HepG2 (cell line): ENCODE measurements around the gene ANKRD31. TPM values are rescaled to one million over a fixed set of nuclear protein-coding genes. Genes with fewer than 3 reads are reported as not detected.

Experiments
- ATAC-seq: fragments of 200-7000 bp; cut with Tn5 transposase; 3 replicates; pipeline ENCODE4 v1.9.1; 2020; ENCODE audit warnings: mild to moderate bottlenecking, moderate library complexity
- BruUV-seq: library from RNA; stranded (reverse); fragments of 400-500 nt; replicated peaks from 2 replicates; lab custom pipeline; 2021; lab: Mats Ljungman, UMichigan
- CTCF ChIA-PET: fragments of 300-600 bp; formaldehyde crosslinking; extraction: SDS; loops from one replicate; lab custom pipeline; 2021; ENCODE audit warnings: low total read pairs, inconsistent platforms, low intra/inter-chr PET ratio; lab: Yijun Ruan, JAX
- POLR2A ChIA-PET: fragments of 350-600 bp; sonication (Branson Sonifier 250); formaldehyde crosslinking; loops from one replicate; lab custom pipeline; 2020; ENCODE audit warnings: antibody characterized with exemption, inconsistent platforms; lab: Yijun Ruan, JAX
- DNase-seq: peaks from one replicate; pipeline ENCODE4 v3.0.0-alpha.2; 2015; ENCODE audit warnings: low spot score
- FAIRE-seq: peaks from 3 replicates; lab custom pipeline; 2011; peaks lifted over from hg19 to GRCh38; lab: Jason Lieb, UNC
- H2AFZ ChIP-seq: one replicate; pipeline ENCODE4 v1.6.1; 2011; ENCODE audit warnings: low read length, inconsistent platforms
- H3K27ac ChIP-seq: fragments of 300-600 bp; 3 replicates; pipeline ENCODE4 v1.8.0; 2011; ENCODE audit warnings: mixed run types, mild to moderate bottlenecking, mixed read lengths, low read length, inconsistent platforms; ENCODE audit not compliant: insufficient read depth; ENCODE audit errors: extremely low read length
- H3K27me3 ChIP-seq, 2 experiments: fragments of 200-600 bp in 1 of 2; 2 replicates in 1 of 2; 3 replicates in 1 of 2; pipeline versions ENCODE4 v1.6.0 to v1.8.0; 2011; ENCODE audit warnings: low read length in 2 of 2, mild to moderate bottlenecking in 2 of 2, moderate library complexity in 2 of 2, inconsistent platforms in 1 of 2; ENCODE audit not compliant: insufficient read depth in 2 of 2, control insufficient read depth in 1 of 2
- H3K36me3 ChIP-seq, 2 experiments: fragments of 200-600 bp in 1 of 2; replicated peaks in 1 of 2; 2 replicates in 1 of 2; 3 replicates in 1 of 2; pipeline versions ENCODE4 v1.5.1 to v1.8.0; 2011; ENCODE audit warnings: low read length in 2 of 2, inconsistent platforms in 1 of 2; ENCODE audit not compliant: insufficient read depth in 2 of 2, control insufficient read depth in 1 of 2
- H3K4me1 ChIP-seq: 2 replicates; pipeline ENCODE4 v1.5.1; 2012; ENCODE audit warnings: low read length, inconsistent platforms; ENCODE audit not compliant: insufficient read depth
- H3K4me2 ChIP-seq: 2 replicates; pipeline ENCODE4 v1.6.0; 2011; ENCODE audit warnings: low read depth, low read length, inconsistent platforms
- H3K4me3 ChIP-seq, 3 experiments: fragments of 200-600 bp in 1 of 3; sonication (generic), shearing (Covaris generic) in 1 of 3; replicated peaks in 1 of 3; 2 replicates each; pipeline ENCODE4 v1.5.1; 2011 to 2016; ENCODE audit warnings: low read length in 3 of 3, inconsistent platforms in 2 of 3, low read depth in 2 of 3, mild to moderate bottlenecking in 2 of 3, control low read depth in 1 of 3, mixed read lengths in 1 of 3; ENCODE audit not compliant: insufficient read depth in 1 of 3
- H3K79me2 ChIP-seq: one replicate; pipeline ENCODE4 v1.6.1; 2011; ENCODE audit warnings: low read length, inconsistent platforms; ENCODE audit not compliant: insufficient read depth
- H3K9ac ChIP-seq: 2 replicates; pipeline ENCODE4 v1.6.0; 2011; ENCODE audit warnings: mild to moderate bottlenecking, low read depth, low read length, inconsistent platforms; ENCODE audit not compliant: insufficient read depth
- H3K9me3 ChIP-seq: 2 replicates; pipeline ENCODE4 v1.5.1; 2012; ENCODE audit warnings: mild to moderate bottlenecking, low read length
- H4K20me1 ChIP-seq: 2 replicates; pipeline ENCODE4 v1.6.0; 2011; ENCODE audit warnings: inconsistent platforms, mild to moderate bottlenecking, low read length, moderate library complexity; ENCODE audit not compliant: insufficient read depth
- AGO1 ChIP-seq: fragments of 200-400 bp; formaldehyde crosslinking; IDR thresholded peaks from 2 replicates; pipeline ENCODE4 v1.6.1; 2017; ENCODE audit warnings: mild to moderate bottlenecking, low read depth, low read length, moderate library complexity; ENCODE audit not compliant: poor library complexity, severe bottlenecking
- CHD2 ChIP-seq: IDR thresholded peaks from 2 replicates; pipeline ENCODE4 v1.6.1; 2011; ENCODE audit warnings: low read depth, low read length, improper control_type of control experiment
- NFE2L2 ChIP-seq: fragments of 150-350 bp; IDR thresholded peaks from 2 replicates; pipeline ENCODE4 v1.6.1; 2014; ENCODE audit warnings: low read length
- RFXANK ChIP-seq: IDR thresholded peaks from 2 replicates; pipeline ENCODE4 v1.6.1; 2016
- ZNF143 ChIP-seq: sonication (generic); formaldehyde crosslinking; IDR thresholded peaks from 2 replicates; pipeline ENCODE4 v1.4.0; 2020; ENCODE audit warnings: missing genetic modification reagents
- ZNF33B ChIP-seq: sonication (generic); formaldehyde crosslinking; IDR thresholded peaks from 2 replicates; pipeline ENCODE4 v1.5.1; 2020; ENCODE audit warnings: mild to moderate bottlenecking, missing genetic modification reagents
- ZNF460 ChIP-seq: sonication (generic); formaldehyde crosslinking; IDR thresholded peaks from 2 replicates; pipeline ENCODE4 v1.5.1; 2020; ENCODE audit warnings: missing genetic modification reagents, mild to moderate bottlenecking, borderline replicate concordance
- WGBS: methylation state at CpG from one replicate; pipeline ENCODE4 v1.1.6; 2017; ENCODE audit warnings: low lambda C conversion rate; 5-methylcytosine and 5-hydroxymethylcytosine counted together
- in situ Hi-C: cut with HindIII; loops from 2 replicates; pipeline ENCODE4 v1.10.0; 2017; ENCODE audit warnings: low pct_unique_long_range_greater_than_20kb; ENCODE audit not compliant: extremely low pct_ligation_motif_present
- intact Hi-C: fragments of 100-400 bp; cut with micrococcal nuclease; formaldehyde crosslinking; loops from one replicate; pipeline ENCODE4 v1.10.0; 2022; ENCODE audit not compliant: unreplicated experiment
- polyA plus RNA-seq, 8 experiments: library from polyadenylated mRNA; depleted of rRNA in 3 of 8; stranded (reverse) in 7 of 8; unstranded in 1 of 8; fragments of >200 nt; fragmentation: Illumina TruSeq in 4 of 8; extraction: Trizol in 4 of 8; gene quantifications; 2 replicates each; pipeline versions ENCODE4 v1.2.1 to v1.2.3, GENCODE V29; 2011 to 2016; ENCODE audit warnings: low read depth in 4 of 8, missing spikeins in 1 of 8, mixed read lengths in 1 of 8; ENCODE audit not compliant: insufficient read depth in 1 of 8
- total RNA-seq, 5 experiments: library from RNA; depleted of rRNA; stranded (reverse); fragments of >200 nt; fragmentation: Illumina TruSeq; extraction: Trizol; gene quantifications; 2 replicates each; pipeline ENCODE4 v1.2.3, GENCODE V29; 2016; ENCODE audit warnings: low read depth in 1 of 5
- TF ChIP-seq, protein P1 (sequence below): IDR thresholded peaks from 2 replicates; pipeline ENCODE4 v1.6.1; 2016; ENCODE audit warnings: low read depth
- TF ChIP-seq, protein P2 (sequence below): sonication (generic); formaldehyde crosslinking; IDR thresholded peaks from 2 replicates; pipeline ENCODE4 v1.5.1; 2020; ENCODE audit warnings: mild to moderate bottlenecking, missing genetic modification reagents, moderate library complexity
- TF ChIP-seq, protein P3 (sequence below): sonication (generic); formaldehyde crosslinking; IDR thresholded peaks from 2 replicates; pipeline ENCODE4 v1.5.1; 2020; ENCODE audit warnings: missing genetic modification reagents, mild to moderate bottlenecking, borderline replicate concordance

The ANKRD31 gene
- total and polyA plus RNA-seq, 2 of the 13 experiments (the other 11 are each of a cell fraction or from before 2014, with no cell fraction given) = 0.01 to 0.09 TPM

DNA sequence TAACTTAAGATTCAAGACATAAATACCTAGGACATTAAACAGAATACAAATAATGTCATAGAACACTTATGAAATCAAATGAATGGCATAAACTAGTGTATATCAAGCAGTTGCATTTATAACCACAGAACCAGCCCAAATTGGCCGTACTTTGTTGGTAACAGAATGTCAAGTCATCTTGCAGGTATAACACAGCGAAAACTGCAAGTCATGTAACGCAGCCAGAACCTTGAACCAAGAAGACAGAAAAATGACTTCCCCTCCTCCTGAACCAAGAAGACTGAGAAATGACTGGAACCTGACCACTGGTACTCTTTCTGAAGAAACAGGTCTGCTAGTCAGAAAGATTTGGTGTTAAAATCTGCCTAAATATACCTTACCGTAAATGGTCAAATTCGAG lies 38.9 kb downstream of the ANKRD31 start:
- ChIA-PET POLR2A (no interaction called here), CTCF (no interaction called here)
- H3K9me3 ChIP-seq = no peaks in the 10 kb centered on the region
- H3K9ac ChIP-seq = no peak overlapping the region
- no peak overlapping the region for H3K4me3 ChIP-seq
- no peak for ATAC-seq
- no peaks in the 10 kb centered on the region for H3K4me1 ChIP-seq
- BruUV-seq = no TSS peak
- no peak overlapping the region for H3K27ac ChIP-seq
- in situ Hi-C loops (no loop called here), intact Hi-C loops (no loop called here)
- H3K4me2 ChIP-seq = no peak overlapping the region
- 59% methylated on average over 5 of the region's 5 CpGs for WGBS
- H2AFZ ChIP-seq = no peak overlapping the region
- DNase-seq = no peak
- no peak for TF ChIP-seq ZNF33B (CRISPR knock-in tag)
- TF ChIP-seq NFE2L2 = peak; percentile 72
- no peaks in the 10 kb centered on the region for H3K36me3 ChIP-seq
- H3K79me2 ChIP-seq = no peaks in the 10 kb centered on the region
- no peaks in the 10 kb centered on the region for H4K20me1 ChIP-seq
- H3K27me3 ChIP-seq = no peaks in the 10 kb centered on the region
- no peak for FAIRE-seq

DNA sequence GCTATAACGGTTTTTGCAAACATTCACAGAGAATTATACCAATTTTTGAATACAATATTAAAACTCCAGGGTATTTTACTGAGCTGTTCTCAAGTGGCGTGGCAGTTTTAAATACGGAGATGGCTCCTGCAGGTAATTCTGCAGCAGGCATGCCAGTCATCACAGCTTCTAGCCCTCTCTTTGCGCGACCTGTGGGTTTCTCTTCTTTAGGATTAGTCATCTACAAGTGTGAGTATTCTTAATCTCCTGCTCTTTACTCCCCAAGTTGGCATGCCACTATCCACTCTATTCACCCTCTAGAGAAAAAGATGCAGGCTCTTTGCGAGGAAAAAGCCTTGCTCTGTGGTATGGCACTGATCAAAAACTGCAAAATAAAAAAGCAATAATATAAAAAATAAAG lies 43.9 kb downstream of the ANKRD31 start:
- ChIA-PET POLR2A (no interaction called here), CTCF (no interaction called here)
- Histone ChIP-seq H3K36me3 (no peaks in the 10 kb centered on the region), H3K27ac (no peak overlapping the region), H3K27me3 (no peaks in the 10 kb centered on the region), H2AFZ (no peak overlapping the region), H3K79me2 (no peaks in the 10 kb centered on the region), H3K4me1 (peaks cover 12% of the 10 kb centered on the region), H3K9me3 (no peaks in the 10 kb centered on the region), H3K9ac (no peak overlapping the region), H4K20me1 (no peaks in the 10 kb centered on the region), H3K4me3 (no peak overlapping the region), H3K4me2 (no peak overlapping the region)
- BruUV-seq = no TSS peak
- no peak for ATAC-seq
- intact Hi-C loops = no loop called here
- FAIRE-seq = no peak
- in situ Hi-C loops = no loop called here
- no peak for DNase-seq
- WGBS = 66% methylated on average over 6 of the region's 6 CpGs
- TF ChIP-seq ZNF143 (CRISPR knock-in tag) (no peak), RFXANK (CRISPR knock-in tag) (no peak), ZNF460 (CRISPR knock-in tag) (no peak), CHD2 (no peak), AGO1 (no peak)
- TF ChIP-seq, protein P1, sequence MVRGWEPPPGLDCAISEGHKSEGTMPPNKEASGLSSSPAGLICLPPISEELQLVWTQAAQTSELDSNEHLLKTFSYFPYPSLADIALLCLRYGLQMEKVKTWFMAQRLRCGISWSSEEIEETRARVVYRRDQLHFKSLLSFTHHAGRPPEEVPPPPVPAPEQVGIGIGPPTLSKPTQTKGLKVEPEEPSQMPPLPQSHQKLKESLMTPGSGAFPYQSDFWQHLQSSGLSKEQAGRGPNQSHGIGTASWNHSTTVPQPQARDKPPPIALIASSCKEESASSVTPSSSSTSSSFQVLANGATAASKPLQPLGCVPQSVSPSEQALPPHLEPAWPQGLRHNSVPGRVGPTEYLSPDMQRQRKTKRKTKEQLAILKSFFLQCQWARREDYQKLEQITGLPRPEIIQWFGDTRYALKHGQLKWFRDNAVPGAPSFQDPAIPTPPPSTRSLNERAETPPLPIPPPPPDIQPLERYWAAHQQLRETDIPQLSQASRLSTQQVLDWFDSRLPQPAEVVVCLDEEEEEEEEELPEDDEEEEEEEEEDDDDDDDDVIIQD (CRISPR knock-in tag) = no peak
- TF ChIP-seq, protein P2, sequence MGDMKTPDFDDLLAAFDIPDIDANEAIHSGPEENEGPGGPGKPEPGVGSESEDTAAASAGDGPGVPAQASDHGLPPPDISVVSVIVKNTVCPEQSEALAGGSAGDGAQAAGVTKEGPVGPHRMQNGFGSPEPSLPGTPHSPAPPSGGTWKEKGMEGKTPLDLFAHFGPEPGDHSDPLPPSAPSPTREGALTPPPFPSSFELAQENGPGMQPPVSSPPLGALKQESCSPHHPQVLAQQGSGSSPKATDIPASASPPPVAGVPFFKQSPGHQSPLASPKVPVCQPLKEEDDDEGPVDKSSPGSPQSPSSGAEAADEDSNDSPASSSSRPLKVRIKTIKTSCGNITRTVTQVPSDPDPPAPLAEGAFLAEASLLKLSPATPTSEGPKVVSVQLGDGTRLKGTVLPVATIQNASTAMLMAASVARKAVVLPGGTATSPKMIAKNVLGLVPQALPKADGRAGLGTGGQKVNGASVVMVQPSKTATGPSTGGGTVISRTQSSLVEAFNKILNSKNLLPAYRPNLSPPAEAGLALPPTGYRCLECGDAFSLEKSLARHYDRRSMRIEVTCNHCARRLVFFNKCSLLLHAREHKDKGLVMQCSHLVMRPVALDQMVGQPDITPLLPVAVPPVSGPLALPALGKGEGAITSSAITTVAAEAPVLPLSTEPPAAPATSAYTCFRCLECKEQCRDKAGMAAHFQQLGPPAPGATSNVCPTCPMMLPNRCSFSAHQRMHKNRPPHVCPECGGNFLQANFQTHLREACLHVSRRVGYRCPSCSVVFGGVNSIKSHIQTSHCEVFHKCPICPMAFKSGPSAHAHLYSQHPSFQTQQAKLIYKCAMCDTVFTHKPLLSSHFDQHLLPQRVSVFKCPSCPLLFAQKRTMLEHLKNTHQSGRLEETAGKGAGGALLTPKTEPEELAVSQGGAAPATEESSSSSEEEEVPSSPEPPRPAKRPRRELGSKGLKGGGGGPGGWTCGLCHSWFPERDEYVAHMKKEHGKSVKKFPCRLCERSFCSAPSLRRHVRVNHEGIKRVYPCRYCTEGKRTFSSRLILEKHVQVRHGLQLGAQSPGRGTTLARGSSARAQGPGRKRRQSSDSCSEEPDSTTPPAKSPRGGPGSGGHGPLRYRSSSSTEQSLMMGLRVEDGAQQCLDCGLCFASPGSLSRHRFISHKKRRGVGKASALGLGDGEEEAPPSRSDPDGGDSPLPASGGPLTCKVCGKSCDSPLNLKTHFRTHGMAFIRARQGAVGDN (CRISPR knock-in tag) = no peak
- TF ChIP-seq, protein P3, sequence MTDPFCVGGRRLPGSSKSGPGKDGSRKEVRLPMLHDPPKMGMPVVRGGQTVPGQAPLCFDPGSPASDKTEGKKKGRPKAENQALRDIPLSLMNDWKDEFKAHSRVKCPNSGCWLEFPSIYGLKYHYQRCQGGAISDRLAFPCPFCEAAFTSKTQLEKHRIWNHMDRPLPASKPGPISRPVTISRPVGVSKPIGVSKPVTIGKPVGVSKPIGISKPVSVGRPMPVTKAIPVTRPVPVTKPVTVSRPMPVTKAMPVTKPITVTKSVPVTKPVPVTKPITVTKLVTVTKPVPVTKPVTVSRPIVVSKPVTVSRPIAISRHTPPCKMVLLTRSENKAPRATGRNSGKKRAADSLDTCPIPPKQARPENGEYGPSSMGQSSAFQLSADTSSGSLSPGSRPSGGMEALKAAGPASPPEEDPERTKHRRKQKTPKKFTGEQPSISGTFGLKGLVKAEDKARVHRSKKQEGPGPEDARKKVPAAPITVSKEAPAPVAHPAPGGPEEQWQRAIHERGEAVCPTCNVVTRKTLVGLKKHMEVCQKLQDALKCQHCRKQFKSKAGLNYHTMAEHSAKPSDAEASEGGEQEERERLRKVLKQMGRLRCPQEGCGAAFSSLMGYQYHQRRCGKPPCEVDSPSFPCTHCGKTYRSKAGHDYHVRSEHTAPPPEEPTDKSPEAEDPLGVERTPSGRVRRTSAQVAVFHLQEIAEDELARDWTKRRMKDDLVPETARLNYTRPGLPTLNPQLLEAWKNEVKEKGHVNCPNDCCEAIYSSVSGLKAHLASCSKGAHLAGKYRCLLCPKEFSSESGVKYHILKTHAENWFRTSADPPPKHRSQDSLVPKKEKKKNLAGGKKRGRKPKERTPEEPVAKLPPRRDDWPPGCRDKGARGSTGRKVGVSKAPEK (CRISPR knock-in tag) = no peak
